ENCODE data around the gene LRRC18.

GRCh38 chr10:48935577-48935976, 4.1 kb downstream of the LRRC18 start:
- no peak for TF ChIP-seq CTCF (IDR thresholded peaks at IDR 0.05)
- TF ChIP-seq POLR2A (IDR thresholded peaks at IDR 0.05), result no peak

All from Peyer's patch (tissue), 4 donors.